ENCODE data around the gene MYLK4. TPM values are rescaled to one million over a fixed set of nuclear protein-coding genes. Genes with fewer than 3 reads are reported as not detected.

MYLK4 gene
- total RNA-seq, 4 donors from 2014 or later: 0.28 to 0.79 (median 0.46) TPM

DNA sequence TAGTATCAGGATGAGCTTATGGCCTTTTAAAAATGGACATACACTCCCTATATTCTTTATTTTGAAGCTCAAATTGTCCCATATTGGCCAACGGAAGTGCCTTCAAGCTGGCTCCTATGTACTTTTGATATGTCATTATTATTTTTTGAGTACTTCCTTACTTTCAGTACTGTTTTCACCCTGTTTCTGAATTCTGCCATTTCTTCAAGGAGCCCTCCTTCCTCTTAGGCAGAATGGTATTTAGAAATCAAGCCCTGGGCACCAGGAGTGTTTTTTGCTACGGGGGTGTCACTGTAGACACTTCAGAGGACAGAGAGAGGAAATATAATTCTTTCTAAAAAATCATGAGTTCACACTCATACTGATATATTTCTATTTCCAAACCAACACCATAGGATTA is 5.5 kb upstream of the MYLK4 start:
- TF ChIP-seq, protein P1, sequence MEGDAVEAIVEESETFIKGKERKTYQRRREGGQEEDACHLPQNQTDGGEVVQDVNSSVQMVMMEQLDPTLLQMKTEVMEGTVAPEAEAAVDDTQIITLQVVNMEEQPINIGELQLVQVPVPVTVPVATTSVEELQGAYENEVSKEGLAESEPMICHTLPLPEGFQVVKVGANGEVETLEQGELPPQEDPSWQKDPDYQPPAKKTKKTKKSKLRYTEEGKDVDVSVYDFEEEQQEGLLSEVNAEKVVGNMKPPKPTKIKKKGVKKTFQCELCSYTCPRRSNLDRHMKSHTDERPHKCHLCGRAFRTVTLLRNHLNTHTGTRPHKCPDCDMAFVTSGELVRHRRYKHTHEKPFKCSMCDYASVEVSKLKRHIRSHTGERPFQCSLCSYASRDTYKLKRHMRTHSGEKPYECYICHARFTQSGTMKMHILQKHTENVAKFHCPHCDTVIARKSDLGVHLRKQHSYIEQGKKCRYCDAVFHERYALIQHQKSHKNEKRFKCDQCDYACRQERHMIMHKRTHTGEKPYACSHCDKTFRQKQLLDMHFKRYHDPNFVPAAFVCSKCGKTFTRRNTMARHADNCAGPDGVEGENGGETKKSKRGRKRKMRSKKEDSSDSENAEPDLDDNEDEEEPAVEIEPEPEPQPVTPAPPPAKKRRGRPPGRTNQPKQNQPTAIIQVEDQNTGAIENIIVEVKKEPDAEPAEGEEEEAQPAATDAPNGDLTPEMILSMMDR (IDR thresholded peaks at IDR 0.05): no peak
- ATAC-seq (ENCODE audit: low FRiP score) (no peak), DNase-seq (ENCODE audit: low spot score) (no peak)

- TF ChIP-seq, protein P1 (IDR thresholded peaks at IDR 0.05): no peak
- DNase-seq (ENCODE audit: low spot score): no peak
- ATAC-seq (ENCODE audit: low FRiP score): no peak
These were observed 4.7 kb upstream of the MYLK4 start for GRCh38 chr6:2755456-2755855.

GRCh38 chr6:2754911-2755310 is 4.2 kb upstream of the MYLK4 start:
- ATAC-seq (ENCODE audit: low FRiP score) (no peak), DNase-seq (ENCODE audit: low spot score) (no peak)
- TF ChIP-seq, protein P1 (IDR thresholded peaks at IDR 0.05): no peak

GRCh38 chr6:2754393-2754792 is 3.7 kb upstream of the MYLK4 start:
- TF ChIP-seq, protein P1 (IDR thresholded peaks at IDR 0.05): no peak
- DNase-seq (ENCODE audit: low spot score) (no peak), ATAC-seq (ENCODE audit: low FRiP score) (no peak)

GRCh38 chr6:2753743-2754142 is 3.0 kb upstream of the MYLK4 start:
- ATAC-seq (ENCODE audit: low FRiP score) (no peak), DNase-seq (ENCODE audit: low spot score) (no peak)
- TF ChIP-seq, protein P1 (IDR thresholded peaks at IDR 0.05): no peak

DNA sequence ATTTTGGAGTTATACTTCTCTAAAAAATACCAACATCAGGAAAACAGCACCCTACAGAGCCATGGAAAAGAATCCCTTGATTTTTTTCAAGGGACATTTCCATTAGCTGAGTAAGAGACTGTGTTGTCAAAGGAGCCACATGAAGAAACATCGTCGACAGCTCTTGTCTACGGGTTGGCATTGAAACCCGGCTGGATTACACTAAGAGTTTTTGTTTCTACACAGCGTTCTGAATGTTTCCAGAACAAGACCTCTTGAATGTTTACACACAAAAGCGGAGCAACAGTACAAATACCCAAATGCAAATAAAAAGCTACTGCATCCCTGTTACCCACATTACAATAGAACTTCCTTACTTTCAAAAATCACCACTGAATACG is 2.4 kb upstream of the MYLK4 start:
- TF ChIP-seq, protein P1 (IDR thresholded peaks at IDR 0.05): no peak
- DNase-seq (ENCODE audit: low spot score) (no peak), ATAC-seq (ENCODE audit: low FRiP score) (no peak)

- TF ChIP-seq, protein P1 (IDR thresholded peaks at IDR 0.05): no peak
- no peak for ATAC-seq (ENCODE audit: low FRiP score)
- DNase-seq (ENCODE audit: low spot score): no peak
These were observed 1.9 kb upstream of the MYLK4 start for GRCh38 chr6:2752477-2753109.

Data from omental fat pad (tissue), 4 donors.